NCI-H510A (cell line): Measurements from ENCODE around the gene GHR.
"Not testable (repeated sequence)": the region's sequence is repeated elsewhere in the genome, so short reads cannot be mapped to it uniquely, and the experiment has no call there.

Experiments
- DNase-seq: peaks from one replicate; lab custom pipeline; 2025; lab: John Stamatoyannopoulos, UW

The GHR gene

GRCh38 chr5:42569953-42570548 lies 146.8 kb downstream of the GHR start:
- no peak for DNase-seq

GRCh38 chr5:42570966-42571960 lies 148.0 kb downstream of the GHR start:
- no peak for DNase-seq

DNA sequence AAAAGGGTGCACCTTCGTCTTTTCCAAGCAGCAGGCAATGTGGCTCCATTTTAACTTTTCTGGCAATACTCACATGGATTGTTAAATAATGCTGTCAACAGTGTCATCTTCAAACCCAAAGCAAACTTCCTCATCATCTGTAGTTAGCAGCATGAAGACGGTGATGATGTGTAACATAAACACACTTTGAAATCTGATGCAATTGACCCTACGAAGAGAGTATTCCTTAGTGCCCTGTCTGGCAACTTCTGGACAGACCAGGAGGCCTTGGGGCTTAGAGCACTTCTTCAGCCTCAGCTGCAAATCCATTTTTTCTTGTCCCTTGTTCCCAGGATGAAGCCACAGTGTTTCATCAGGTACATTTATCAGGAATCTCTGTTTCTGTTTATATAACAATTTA lies 149.1 kb downstream of the GHR start:
- DNase-seq, result no peak

DNA sequence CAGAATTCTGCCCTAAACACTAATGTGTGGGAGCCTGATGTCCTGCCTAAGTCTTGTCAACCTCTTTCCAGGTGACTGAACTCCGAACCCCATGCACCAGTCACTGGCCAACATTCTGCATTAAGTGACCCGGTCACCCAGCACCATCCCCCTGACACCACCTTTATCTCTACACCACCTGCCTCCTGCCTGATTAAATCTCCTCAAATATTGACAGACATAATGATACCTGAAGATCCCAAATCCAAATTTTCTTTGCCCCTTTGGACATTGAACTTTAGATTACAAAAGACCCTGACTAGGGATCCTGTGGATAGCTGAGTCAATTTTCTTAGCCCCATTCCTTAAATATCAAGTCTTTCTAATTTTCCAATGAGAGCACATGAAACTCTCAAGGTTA lies 150.1 kb downstream of the GHR start:
- DNase-seq, result no peak

- not testable (repeated sequence) for DNase-seq
Observed at GRCh38 chr5:42575914-42576313, 152.7 kb downstream of the GHR start.

- DNase-seq, result not testable (repeated sequence)
Observed at GRCh38 chr5:42578901-42579300, 155.7 kb downstream of the GHR start.

DNA sequence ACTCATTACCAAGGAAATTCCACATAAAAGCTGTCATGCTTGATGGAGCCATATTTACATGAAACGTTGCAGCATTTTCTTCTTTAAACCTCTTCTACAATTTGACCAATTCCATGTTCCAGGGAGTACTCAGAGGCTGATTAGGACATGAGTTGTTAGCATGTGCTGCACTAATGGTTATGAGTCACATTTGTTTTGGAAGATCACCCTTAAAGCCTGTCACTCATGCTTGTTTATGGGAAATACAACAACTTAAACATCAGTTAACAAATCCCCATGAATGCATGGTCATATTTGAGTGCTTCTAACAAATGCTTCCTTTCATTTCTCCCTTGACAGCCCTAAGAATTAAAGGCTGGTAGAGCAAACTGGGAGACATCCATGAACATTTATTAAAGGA lies 156.1 kb downstream of the GHR start:
- no peak for DNase-seq

DNA sequence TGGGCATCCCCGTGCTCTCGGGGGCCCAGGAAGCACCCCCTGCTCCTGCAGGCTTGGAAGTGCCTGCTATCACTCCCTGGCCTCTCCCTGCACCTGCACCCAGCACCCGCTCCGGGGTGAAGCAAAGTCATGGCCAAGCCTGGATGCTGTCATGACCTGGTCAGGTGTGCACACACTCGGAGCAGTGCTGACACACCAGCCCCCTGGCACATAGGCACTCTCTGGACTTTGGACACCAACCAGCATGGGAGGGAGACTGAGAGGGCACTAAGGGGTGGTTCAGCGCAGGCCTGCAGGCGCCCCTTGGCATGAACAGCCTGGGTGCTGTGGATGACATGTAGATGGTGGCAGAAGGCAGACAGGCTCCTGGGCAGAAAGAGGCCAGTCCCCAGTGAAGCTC lies 158.6 kb downstream of the GHR start:
- DNase-seq, result no peak

GRCh38 chr5:42582723-42583122 lies 159.5 kb downstream of the GHR start:
- no peak for DNase-seq

- no peak for DNase-seq
Observed at GRCh38 chr5:42583322-42583721, 160.1 kb downstream of the GHR start.

DNA sequence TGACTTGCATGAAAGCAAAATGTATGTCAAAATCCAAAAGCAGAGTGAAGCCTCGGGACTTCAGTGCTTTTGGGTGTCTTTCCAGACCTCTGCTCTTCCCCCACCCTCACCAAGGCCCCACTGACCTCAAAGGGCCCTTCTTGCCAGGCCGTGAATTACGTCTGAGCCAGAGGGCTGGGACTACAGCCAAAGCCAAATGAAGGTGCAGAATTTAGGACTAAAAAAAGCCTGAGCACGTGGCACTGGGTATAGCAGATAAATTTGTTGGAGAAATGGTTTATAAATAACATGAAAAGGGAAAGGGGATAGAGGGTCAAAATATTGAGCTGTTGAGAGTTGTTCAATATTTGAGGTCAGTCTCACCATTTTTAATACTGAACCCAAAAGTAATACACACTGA lies 163.4 kb downstream of the GHR start:
- DNase-seq, result no peak

- no peak for DNase-seq
Observed at GRCh38 chr5:42587096-42587723, 164.0 kb downstream of the GHR start.

- DNase-seq, result no peak
Observed at GRCh38 chr5:42590566-42590965, 167.3 kb downstream of the GHR start.

DNA sequence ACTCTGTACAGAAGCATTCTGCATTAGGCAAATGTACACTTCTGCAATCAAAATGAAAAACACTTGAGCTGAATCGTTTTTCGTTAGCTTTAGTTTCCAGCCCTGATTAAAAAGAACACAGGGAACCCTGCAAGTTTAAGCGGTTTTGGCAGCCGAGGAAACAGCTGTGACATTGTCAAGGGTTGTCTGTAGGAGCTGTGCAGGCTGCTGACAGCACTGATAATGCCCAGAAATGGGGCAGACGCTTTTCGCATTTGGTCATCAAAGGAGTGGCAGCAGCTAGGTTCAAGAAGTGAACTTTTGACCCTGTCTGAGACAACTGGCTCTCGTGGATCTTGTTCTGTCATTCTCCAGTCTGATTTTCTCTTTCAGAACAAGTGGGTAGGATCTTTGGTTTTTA lies 167.8 kb downstream of the GHR start:
- no peak for DNase-seq

DNA sequence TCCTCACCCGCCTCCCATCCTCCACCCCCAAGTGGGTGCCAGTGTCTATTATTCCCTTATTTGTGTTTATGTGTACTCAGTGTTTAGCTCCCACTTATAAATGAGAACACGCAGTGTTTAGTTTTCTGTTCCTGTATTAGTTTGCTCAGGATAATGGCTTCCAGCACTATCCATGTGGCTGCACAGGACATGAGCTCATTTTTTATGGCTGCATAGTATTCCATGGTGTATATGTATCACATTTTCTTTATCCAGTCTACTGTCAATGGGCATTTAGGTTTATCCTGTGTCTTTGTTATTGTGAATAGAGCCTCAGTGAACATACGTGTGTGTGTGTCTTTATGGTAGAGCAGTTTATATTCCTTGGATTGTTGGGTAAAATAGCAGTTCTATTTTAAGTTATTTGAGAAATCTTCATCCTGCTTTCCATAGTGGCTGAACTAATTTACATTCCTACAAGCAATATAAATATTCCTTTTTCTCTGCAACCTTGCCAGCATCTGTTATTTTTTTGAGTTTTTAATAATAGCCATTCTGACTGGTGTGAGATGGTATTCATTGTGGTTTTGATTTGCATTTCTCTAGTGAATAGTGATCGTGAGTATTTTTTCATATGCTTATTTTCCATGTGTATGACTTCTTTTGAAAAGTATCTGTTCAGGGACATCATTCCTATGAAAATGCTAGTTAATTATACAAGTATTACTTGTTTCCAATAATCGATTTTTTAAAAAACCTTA lies 169.3 kb downstream of the GHR start:
- no peak for DNase-seq

DNA sequence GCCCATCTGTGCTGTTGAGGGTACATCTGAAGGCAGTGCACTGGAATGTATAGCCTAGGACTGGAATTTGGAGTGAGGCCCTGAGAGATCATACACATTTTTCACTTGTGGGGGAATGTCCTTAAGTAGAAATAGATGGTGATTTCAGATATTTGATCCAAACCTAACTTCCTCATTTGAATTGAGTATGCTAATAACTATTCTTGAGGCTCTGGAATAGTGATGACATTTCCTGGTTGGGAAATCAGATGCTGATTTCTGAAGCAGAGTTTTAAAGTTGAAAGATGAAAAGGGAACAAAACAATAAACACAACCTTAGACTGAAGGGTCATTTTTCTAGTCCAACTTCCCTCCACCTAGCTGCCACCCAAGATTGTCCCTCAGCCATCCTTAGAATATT lies 170.4 kb downstream of the GHR start:
- DNase-seq, result no peak

- no peak for DNase-seq
Observed at GRCh38 chr5:42595597-42595996, 172.4 kb downstream of the GHR start.

- DNase-seq, result no peak
Observed at GRCh38 chr5:42596817-42597216, 173.6 kb downstream of the GHR start.

GRCh38 chr5:42597318-42597937 lies 174.2 kb downstream of the GHR start:
- DNase-seq, result no peak

- no peak for DNase-seq
Observed at GRCh38 chr5:42598311-42598710, 175.1 kb downstream of the GHR start.

GRCh38 chr5:42599106-42599505 lies 175.9 kb downstream of the GHR start:
- no peak for DNase-seq

- no peak for DNase-seq
Observed at GRCh38 chr5:42600441-42600840, 177.2 kb downstream of the GHR start.
